OCI-LY3 (cell line): ENCODE results near the gene MRPL38.

Source experiments
- H2AFZ ChIP-seq: fragments of 200-600, 300-600 bp; shearing (Covaris generic); 2 replicates; pipeline ENCODE4 v1.6.0; 2014; ENCODE audit warnings: antibody characterized with exemption, low read depth, low read length
- H3K27ac ChIP-seq: fragments of 200-600, 300-600 bp; sonication (generic); 2 replicates; pipeline ENCODE4 v1.5.1; 2014; ENCODE audit warnings: mild to moderate bottlenecking, low read length, moderate library complexity, mixed read lengths
- H3K27me3 ChIP-seq: fragments of 200-600, 300-600 bp; sonication (generic); 2 replicates; pipeline ENCODE4 v1.6.1; 2014; ENCODE audit warnings: low read depth, low read length, mixed read lengths
- H3K36me3 ChIP-seq: fragments of 200-600, 300-600 bp; sonication (generic); replicated peaks from 2 replicates; pipeline ENCODE3; 2014; ENCODE audit warnings: low read depth, low read length, mixed read lengths
- H3K4me1 ChIP-seq: fragments of 300-600, 200-600 bp; sonication (generic); 2 replicates; pipeline ENCODE4 v1.6.1; 2014; ENCODE audit warnings: low read length, mixed read lengths
- H3K4me2 ChIP-seq: fragments of 200-600, 300-600 bp; sonication (generic); 2 replicates; pipeline ENCODE4 v1.6.1; 2014; ENCODE audit warnings: low read length, mixed read lengths
- H3K4me3 ChIP-seq: fragments of 300-600, 200-600 bp; sonication (generic); 2 replicates; pipeline ENCODE4 v1.5.1; 2014; ENCODE audit warnings: antibody characterized with exemption, mild to moderate bottlenecking, low read length, moderate library complexity
- H3K79me2 ChIP-seq: fragments of 300-600, 200-600 bp; shearing (Covaris generic); 2 replicates; pipeline ENCODE4 v1.6.1; 2014; ENCODE audit warnings: mild to moderate bottlenecking, low read length, mixed read lengths
- H3K9ac ChIP-seq: fragments of 300-600, 200-600 bp; shearing (Covaris generic); 2 replicates; pipeline ENCODE4 v1.6.0; 2014; ENCODE audit warnings: mild to moderate bottlenecking, low read length, moderate library complexity
- H3K9me3 ChIP-seq: fragments of 200-600, 300-600 bp; shearing (Covaris generic); 2 replicates; pipeline ENCODE4 v1.6.1; 2014; ENCODE audit warnings: low read length, mixed read lengths; ENCODE audit not compliant: insufficient read depth
- H4K20me1 ChIP-seq: fragments of 200-600, 300-600 bp; sonication (generic); 2 replicates; pipeline ENCODE4 v1.6.1; 2016; ENCODE audit warnings: low read length, mixed read lengths; ENCODE audit not compliant: insufficient read depth
- CTCF ChIP-seq: fragments of 200-600, 300-600 bp; sonication (generic); IDR thresholded peaks from 2 replicates; pipeline ENCODE4 v1.5.1; 2014; ENCODE audit warnings: antibody characterized with exemption, low read length, low read depth
- EZH2phosphoT487 ChIP-seq: fragments of 200-600 bp; shearing (Covaris generic); IDR thresholded peaks from 2 replicates; pipeline ENCODE4 v1.6.1; 2018; ENCODE audit warnings: antibody characterized with exemption, mixed run types, low read depth

MRPL38 gene

GRCh38 chr17:75919611-75920010 is 14.9 kb upstream of the MRPL38 start:
- Histone ChIP-seq H3K4me1 (no peaks in the 10 kb centered on the region), H3K79me2 (no peaks in the 10 kb centered on the region), H3K4me2 (no peak overlapping the region), H3K27ac (no peak overlapping the region), H3K36me3 (no peaks in the 10 kb centered on the region), H2AFZ (no peak overlapping the region), H3K4me3 (no peak overlapping the region), H3K9me3 (no peaks in the 10 kb centered on the region), H4K20me1 (no peaks in the 10 kb centered on the region), H3K9ac (no peak overlapping the region), H3K27me3 (no peaks in the 10 kb centered on the region)
- TF ChIP-seq EZH2phosphoT487: no peak

GRCh38 chr17:75917917-75918445 is 13.3 kb upstream of the MRPL38 start:
- H3K4me3 ChIP-seq: no peak overlapping the region
- TF ChIP-seq CTCF: no peak
- no peak for TF ChIP-seq EZH2phosphoT487
- no peaks in the 10 kb centered on the region for H3K36me3 ChIP-seq
- H3K9me3 ChIP-seq: no peaks in the 10 kb centered on the region
- H3K4me1 ChIP-seq: no peaks in the 10 kb centered on the region
- no peaks in the 10 kb centered on the region for H3K27me3 ChIP-seq
- H3K4me2 ChIP-seq: no peak overlapping the region
- no peak overlapping the region for H3K9ac ChIP-seq
- no peak overlapping the region for H2AFZ ChIP-seq
- H3K27ac ChIP-seq: no peak overlapping the region
- no peaks in the 10 kb centered on the region for H3K79me2 ChIP-seq
- H4K20me1 ChIP-seq: no peaks in the 10 kb centered on the region

GRCh38 chr17:75917141-75917916 is 12.6 kb upstream of the MRPL38 start:
- H3K4me2 ChIP-seq: no peak overlapping the region
- H3K79me2 ChIP-seq: no peaks in the 10 kb centered on the region
- no peaks in the 10 kb centered on the region for H3K36me3 ChIP-seq
- no peaks in the 10 kb centered on the region for H4K20me1 ChIP-seq
- H3K27me3 ChIP-seq: no peaks in the 10 kb centered on the region
- no peak overlapping the region for H3K9ac ChIP-seq
- H3K9me3 ChIP-seq: no peaks in the 10 kb centered on the region
- no peaks in the 10 kb centered on the region for H3K4me1 ChIP-seq
- no peak for TF ChIP-seq EZH2phosphoT487
- TF ChIP-seq CTCF: no peak
- no peak overlapping the region for H2AFZ ChIP-seq
- no peak overlapping the region for H3K4me3 ChIP-seq
- H3K27ac ChIP-seq: no peak overlapping the region

- H3K36me3 ChIP-seq: no peaks in the 10 kb centered on the region
- H3K79me2 ChIP-seq: no peaks in the 10 kb centered on the region
- H3K4me1 ChIP-seq: no peaks in the 10 kb centered on the region
- H3K4me3 ChIP-seq: no peak overlapping the region
- H3K9me3 ChIP-seq: no peaks in the 10 kb centered on the region
- no peak overlapping the region for H3K9ac ChIP-seq
- H3K27ac ChIP-seq: no peak overlapping the region
- no peaks in the 10 kb centered on the region for H3K27me3 ChIP-seq
- no peaks in the 10 kb centered on the region for H4K20me1 ChIP-seq
- no peak for TF ChIP-seq CTCF
- no peak for TF ChIP-seq EZH2phosphoT487
- H2AFZ ChIP-seq: no peak overlapping the region
- H3K4me2 ChIP-seq: no peak overlapping the region
Observed at GRCh38 chr17:75915268-75915667, 10.6 kb upstream of the MRPL38 start.
